ENCODE results near the gene CLMN.

CLMN gene

DNA sequence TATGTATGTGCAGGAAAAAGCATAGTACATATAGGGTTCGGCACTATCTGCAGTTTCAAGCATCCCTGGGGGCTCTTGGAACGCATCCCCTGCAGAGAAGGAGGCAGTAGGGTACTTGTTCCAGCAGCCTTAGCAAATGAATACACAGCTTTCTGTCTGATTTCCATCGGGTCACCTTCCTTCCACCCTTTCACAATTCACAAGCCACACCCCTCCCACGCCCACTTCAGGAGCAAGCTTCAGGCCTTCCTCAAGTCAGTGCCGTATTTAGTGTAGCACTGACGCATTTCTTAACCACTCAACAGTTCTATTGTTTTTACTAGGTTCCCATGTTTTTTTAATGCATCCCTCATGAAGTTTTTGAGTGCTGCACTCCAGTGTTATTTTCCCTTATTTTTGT is 64.2 kb downstream of the CLMN start:
- no peak overlapping the region for H3K4me3 ChIP-seq (ENCODE audit: low read depth, low read length)
- TF ChIP-seq, protein P1, sequence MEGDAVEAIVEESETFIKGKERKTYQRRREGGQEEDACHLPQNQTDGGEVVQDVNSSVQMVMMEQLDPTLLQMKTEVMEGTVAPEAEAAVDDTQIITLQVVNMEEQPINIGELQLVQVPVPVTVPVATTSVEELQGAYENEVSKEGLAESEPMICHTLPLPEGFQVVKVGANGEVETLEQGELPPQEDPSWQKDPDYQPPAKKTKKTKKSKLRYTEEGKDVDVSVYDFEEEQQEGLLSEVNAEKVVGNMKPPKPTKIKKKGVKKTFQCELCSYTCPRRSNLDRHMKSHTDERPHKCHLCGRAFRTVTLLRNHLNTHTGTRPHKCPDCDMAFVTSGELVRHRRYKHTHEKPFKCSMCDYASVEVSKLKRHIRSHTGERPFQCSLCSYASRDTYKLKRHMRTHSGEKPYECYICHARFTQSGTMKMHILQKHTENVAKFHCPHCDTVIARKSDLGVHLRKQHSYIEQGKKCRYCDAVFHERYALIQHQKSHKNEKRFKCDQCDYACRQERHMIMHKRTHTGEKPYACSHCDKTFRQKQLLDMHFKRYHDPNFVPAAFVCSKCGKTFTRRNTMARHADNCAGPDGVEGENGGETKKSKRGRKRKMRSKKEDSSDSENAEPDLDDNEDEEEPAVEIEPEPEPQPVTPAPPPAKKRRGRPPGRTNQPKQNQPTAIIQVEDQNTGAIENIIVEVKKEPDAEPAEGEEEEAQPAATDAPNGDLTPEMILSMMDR (IDR thresholded peaks at IDR 0.05; ENCODE audit: low read depth, low read length) = no peak

DNA sequence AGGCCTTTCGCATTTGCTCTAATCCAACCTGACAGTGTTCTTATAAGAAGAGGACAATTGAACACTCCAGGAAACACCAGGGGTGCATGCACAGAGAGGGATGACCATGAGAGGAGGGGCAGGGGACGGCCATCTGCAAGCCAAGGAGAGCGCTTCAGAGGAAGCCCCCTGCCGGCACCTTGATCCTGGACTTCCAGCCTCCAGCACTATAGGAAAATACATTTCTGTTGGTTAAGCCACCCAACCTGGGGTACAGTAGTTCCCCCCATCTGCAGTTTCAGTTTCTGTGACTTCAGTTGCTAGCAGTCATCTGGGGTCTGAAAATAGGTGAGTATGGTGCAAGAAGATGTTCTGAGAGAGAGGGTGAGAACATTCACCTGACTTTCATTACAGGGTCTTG is 64.7 kb downstream of the CLMN start:
- TF ChIP-seq, protein P1 (IDR thresholded peaks at IDR 0.05; ENCODE audit: low read depth, low read length) = no peak
- no peak overlapping the region for H3K4me3 ChIP-seq (ENCODE audit: low read depth, low read length)

DNA sequence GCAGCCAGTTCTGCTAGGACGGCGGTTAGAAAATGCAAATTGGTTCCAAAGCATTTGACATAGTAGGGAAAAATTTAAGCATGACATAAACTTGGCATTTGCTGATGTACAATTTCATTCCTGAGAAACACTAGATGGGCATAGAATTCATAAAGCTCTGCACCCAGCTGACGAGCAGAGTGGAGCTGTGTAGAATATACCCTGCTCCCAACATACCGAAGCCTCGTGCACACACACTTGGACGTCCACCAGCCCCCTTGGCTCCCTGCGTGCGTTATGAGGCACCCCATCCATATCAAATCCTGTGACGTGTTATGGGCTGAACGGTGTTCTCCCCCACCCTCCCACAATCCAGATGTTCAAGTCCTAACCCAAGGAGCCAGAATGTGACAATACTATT is 65.4 kb downstream of the CLMN start:
- TF ChIP-seq, protein P1 (IDR thresholded peaks at IDR 0.05; ENCODE audit: low read depth, low read length) = no peak
- no peak overlapping the region for H3K4me3 ChIP-seq (ENCODE audit: low read depth, low read length)

DNA sequence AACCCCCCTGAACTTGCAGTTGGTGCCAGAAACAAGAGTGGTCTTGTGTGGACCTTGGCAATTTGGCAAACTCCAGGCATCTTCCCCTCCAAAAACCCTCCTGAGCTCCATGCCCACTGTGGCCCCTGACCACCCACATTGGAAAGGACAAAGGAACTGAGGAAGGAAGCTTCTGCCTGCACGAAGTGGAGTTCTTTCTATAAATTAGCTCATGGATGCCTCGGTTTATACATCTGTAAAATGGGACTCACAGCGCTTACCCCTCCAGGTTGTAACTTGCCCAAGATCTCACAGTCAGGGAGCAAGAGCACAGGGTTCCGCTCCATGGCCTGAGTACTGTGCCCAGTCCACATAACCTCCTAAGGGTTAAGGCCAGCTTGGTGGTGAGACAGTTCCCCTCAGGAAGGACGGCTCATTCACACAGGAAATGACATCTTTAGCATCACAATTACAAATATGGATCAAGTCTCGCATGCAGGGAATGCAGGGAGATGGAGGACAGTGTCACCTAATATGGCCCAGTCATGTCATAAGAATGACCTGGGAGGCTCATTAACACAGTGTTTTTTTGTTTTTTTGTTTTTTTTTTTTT is 66.6 kb downstream of the CLMN start:
- H3K4me3 ChIP-seq (ENCODE audit: low read depth, low read length) = no peak overlapping the region
- TF ChIP-seq, protein P1 (IDR thresholded peaks at IDR 0.05; ENCODE audit: low read depth, low read length) = no peak

DNA sequence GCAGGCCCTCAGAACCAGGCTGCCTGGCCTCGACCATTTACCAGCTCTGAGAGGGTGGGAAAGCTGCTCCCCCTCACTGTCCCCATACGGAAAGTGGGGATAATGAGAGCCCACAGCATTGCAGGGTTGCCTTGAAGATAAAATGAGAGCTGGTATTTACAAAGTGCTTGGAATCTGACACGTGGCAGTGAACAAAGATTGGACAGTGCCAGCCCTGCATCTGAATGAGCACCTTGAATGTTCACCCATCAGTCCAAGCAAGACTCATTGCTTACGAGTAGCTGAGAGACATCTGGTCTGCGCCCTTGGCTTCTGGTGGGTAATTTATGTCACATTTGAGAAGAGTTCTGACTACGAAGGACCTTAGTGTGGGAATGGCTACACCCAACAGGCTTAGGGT is 67.5 kb downstream of the CLMN start:
- TF ChIP-seq, protein P1 (IDR thresholded peaks at IDR 0.05; ENCODE audit: low read depth, low read length) = no peak
- H3K4me3 ChIP-seq (ENCODE audit: low read depth, low read length) = no peak overlapping the region

DNA sequence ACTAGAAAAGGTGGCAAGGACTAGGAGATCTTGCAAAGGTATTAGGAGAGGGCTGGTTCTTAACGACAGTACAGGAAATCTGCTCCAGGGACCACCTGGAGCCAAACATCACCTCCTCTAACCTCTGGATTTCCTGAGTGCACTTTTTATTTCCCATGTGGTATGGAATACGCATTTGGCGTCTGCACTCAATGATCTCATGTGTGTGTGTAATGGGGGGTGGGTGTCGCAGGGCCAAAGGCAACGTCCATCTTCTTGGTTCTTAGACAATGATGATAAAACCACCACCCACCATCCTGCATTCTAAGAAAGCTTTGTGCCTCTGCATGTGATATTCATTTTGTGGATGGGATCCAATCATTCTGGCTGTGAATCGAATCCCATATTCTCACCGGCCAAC is 68.8 kb downstream of the CLMN start:
- no peak overlapping the region for H3K4me3 ChIP-seq (ENCODE audit: low read depth, low read length)
- TF ChIP-seq, protein P1 (IDR thresholded peaks at IDR 0.05; ENCODE audit: low read depth, low read length) = no peak

DNA sequence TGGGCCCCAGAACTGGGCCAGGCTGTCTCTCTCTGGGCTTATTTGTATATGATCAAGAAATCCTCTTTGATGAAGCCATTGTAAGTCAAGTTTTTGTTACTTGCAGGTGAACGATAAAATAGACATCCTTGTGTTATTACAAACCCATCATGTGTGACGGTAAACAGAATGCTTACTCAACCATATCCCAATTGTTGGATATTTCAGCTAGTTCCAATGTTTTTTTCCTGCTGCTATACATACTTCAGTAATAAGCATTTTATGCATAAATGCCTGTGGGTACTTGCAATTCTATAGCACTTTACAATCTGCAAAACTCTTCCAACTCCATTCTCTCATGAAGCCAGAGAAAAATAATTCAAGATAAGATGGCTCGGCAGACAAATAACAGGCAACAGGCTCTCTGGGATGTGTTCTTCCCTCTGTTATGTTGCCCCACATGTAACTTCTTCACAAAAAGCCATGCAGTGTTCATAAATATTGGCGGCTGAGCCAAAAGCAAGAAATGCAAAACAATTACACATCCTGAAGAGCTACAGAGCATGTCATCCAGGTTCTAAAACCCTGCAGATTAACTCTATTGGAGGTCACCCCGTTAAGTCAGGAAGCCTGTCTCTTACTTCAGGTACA is 69.5 kb downstream of the CLMN start:
- TF ChIP-seq, protein P1 (IDR thresholded peaks at IDR 0.05; ENCODE audit: low read depth, low read length) = no peak
- no peak overlapping the region for H3K4me3 ChIP-seq (ENCODE audit: low read depth, low read length)

All from WI38 (cell line).